ENCODE data around the gene TGIF1.

- no peak for TF ChIP-seq EZH2phosphoT487 (IDR thresholded peaks at IDR 0.05; ENCODE audit: borderline replicate concordance, low read length)
- no peak for TF ChIP-seq CTCF (IDR thresholded peaks at IDR 0.05; ENCODE audit: low read depth, low read length, poor library complexity, severe bottlenecking)
These were observed 41.9 kb upstream of the TGIF1 start for GRCh38 chr18:3408107-3408506.
